HepG2 (cell line): ENCODE measurements around the gene CNOT1. TPM values are rescaled to one million over a fixed set of nuclear protein-coding genes. Genes with fewer than 3 reads are reported as not detected.

Experiments
- ATF7 ChIP-seq, 2 experiments: fragments of 450-650 bp in 1 of 2; sonication (generic) in 1 of 2; formaldehyde crosslinking in 1 of 2; IDR thresholded peaks; 2 replicates each; pipeline versions ENCODE4 v1.4.0 to v1.6.1; 2016 to 2020; ENCODE audit warnings: antibody characterized with exemption in 1 of 2, mild to moderate bottlenecking in 1 of 2, missing genetic modification reagents in 1 of 2
- HIVEP1 ChIP-seq: sonication (generic); formaldehyde crosslinking; IDR thresholded peaks from 2 replicates; pipeline ENCODE4 v1.4.0; 2020; ENCODE audit warnings: mild to moderate bottlenecking, missing genetic modification reagents
- MEIS2 ChIP-seq: sonication (generic); formaldehyde crosslinking; IDR thresholded peaks from 2 replicates; pipeline ENCODE4 v1.9.0; 2021; ENCODE audit warnings: mild to moderate bottlenecking, missing genetic modification reagents
- NFATC3 ChIP-seq: sonication (generic); formaldehyde crosslinking; IDR thresholded peaks from 2 replicates; pipeline ENCODE4 v1.5.1; 2020; ENCODE audit warnings: mild to moderate bottlenecking, missing genetic modification reagents
- POGZ ChIP-seq: sonication (generic); formaldehyde crosslinking; IDR thresholded peaks from 2 replicates; pipeline ENCODE4 v1.4.0; 2020; ENCODE audit warnings: mild to moderate bottlenecking, missing genetic modification reagents
- RARG ChIP-seq: sonication (generic); formaldehyde crosslinking; IDR thresholded peaks from 2 replicates; pipeline ENCODE4 v1.4.0; 2020; ENCODE audit warnings: low read depth, mild to moderate bottlenecking, missing genetic modification reagents
- RXRA ChIP-seq: sonication (generic); formaldehyde crosslinking; IDR thresholded peaks from 2 replicates; pipeline ENCODE4 v1.5.1; 2020; ENCODE audit warnings: missing genetic modification reagents
- ZFP62 ChIP-seq: sonication (generic); formaldehyde crosslinking; IDR thresholded peaks from 2 replicates; pipeline ENCODE4 v1.4.0; 2020; ENCODE audit warnings: missing genetic modification reagents
- ZNF138 ChIP-seq: sonication (generic); formaldehyde crosslinking; IDR thresholded peaks from 2 replicates; pipeline ENCODE4 v1.5.0; 2020; ENCODE audit warnings: mild to moderate bottlenecking, low read depth, missing genetic modification reagents
- ZNF607 ChIP-seq: sonication (generic); formaldehyde crosslinking; IDR thresholded peaks from 2 replicates; pipeline ENCODE4 v1.5.1; 2020; ENCODE audit warnings: missing genetic modification reagents, mild to moderate bottlenecking, borderline replicate concordance
- ZNF788 ChIP-seq: sonication (generic); formaldehyde crosslinking; IDR thresholded peaks from 2 replicates; pipeline ENCODE4 v1.5.0; 2020; ENCODE audit warnings: mild to moderate bottlenecking, missing genetic modification reagents, borderline replicate concordance
- ZSCAN29 ChIP-seq: sonication (generic); formaldehyde crosslinking; conservative IDR thresholded peaks from 2 replicates; pipeline ENCODE4 v1.4.0; 2020; ENCODE audit warnings: mild to moderate bottlenecking, missing genetic modification reagents
- polyA plus RNA-seq, 8 experiments: library from polyadenylated mRNA; depleted of rRNA in 3 of 8; stranded (reverse) in 7 of 8; unstranded in 1 of 8; fragments of >200 nt; fragmentation: Illumina TruSeq in 4 of 8; extraction: Trizol in 4 of 8; gene quantifications; 2 replicates each; pipeline versions ENCODE4 v1.2.1 to v1.2.3, GENCODE V29; 2011 to 2016; ENCODE audit warnings: low read depth in 4 of 8, missing spikeins in 1 of 8, mixed read lengths in 1 of 8; ENCODE audit not compliant: insufficient read depth in 1 of 8
- total RNA-seq, 5 experiments: library from RNA; depleted of rRNA; stranded (reverse); fragments of >200 nt; fragmentation: Illumina TruSeq; extraction: Trizol; gene quantifications; 2 replicates each; pipeline ENCODE4 v1.2.3, GENCODE V29; 2016; ENCODE audit warnings: low read depth in 1 of 5
- TF ChIP-seq, protein P1 (sequence below): sonication (generic); formaldehyde crosslinking; IDR thresholded peaks from 2 replicates; pipeline ENCODE4 v1.9.0; 2022; ENCODE audit warnings: missing genetic modification reagents, mild to moderate bottlenecking, borderline replicate concordance
- TF ChIP-seq, protein P2 (sequence below): IDR thresholded peaks from 2 replicates; pipeline ENCODE4 v1.6.1; 2016; ENCODE audit warnings: missing compliant biosample characterization, missing genetic modification reagents, borderline replicate concordance
- TF ChIP-seq, protein P3 (sequence below): sonication (generic); formaldehyde crosslinking; IDR thresholded peaks from 2 replicates; pipeline ENCODE4 v1.4.0; 2020; ENCODE audit warnings: missing genetic modification reagents
- TF ChIP-seq, protein P4 (sequence below): sonication (generic); formaldehyde crosslinking; IDR thresholded peaks from 2 replicates; pipeline ENCODE4 v1.5.0; 2020; ENCODE audit warnings: missing genetic modification reagents
- TF ChIP-seq, protein P5 (sequence below): sonication (generic); formaldehyde crosslinking; IDR thresholded peaks from 2 replicates; pipeline ENCODE4 v1.5.1; 2020; ENCODE audit warnings: mild to moderate bottlenecking, moderate library complexity, missing genetic modification reagents
- TF ChIP-seq, protein P6 (sequence below): sonication (generic); formaldehyde crosslinking; IDR thresholded peaks from 2 replicates; pipeline ENCODE4 v1.4.0; 2020; ENCODE audit warnings: mild to moderate bottlenecking, missing genetic modification reagents

Gene CNOT1
- total and polyA plus RNA-seq, 2 of the 13 experiments (the other 11 are each of a cell fraction or from before 2014, with no cell fraction given): 188 to 232 TPM

DNA sequence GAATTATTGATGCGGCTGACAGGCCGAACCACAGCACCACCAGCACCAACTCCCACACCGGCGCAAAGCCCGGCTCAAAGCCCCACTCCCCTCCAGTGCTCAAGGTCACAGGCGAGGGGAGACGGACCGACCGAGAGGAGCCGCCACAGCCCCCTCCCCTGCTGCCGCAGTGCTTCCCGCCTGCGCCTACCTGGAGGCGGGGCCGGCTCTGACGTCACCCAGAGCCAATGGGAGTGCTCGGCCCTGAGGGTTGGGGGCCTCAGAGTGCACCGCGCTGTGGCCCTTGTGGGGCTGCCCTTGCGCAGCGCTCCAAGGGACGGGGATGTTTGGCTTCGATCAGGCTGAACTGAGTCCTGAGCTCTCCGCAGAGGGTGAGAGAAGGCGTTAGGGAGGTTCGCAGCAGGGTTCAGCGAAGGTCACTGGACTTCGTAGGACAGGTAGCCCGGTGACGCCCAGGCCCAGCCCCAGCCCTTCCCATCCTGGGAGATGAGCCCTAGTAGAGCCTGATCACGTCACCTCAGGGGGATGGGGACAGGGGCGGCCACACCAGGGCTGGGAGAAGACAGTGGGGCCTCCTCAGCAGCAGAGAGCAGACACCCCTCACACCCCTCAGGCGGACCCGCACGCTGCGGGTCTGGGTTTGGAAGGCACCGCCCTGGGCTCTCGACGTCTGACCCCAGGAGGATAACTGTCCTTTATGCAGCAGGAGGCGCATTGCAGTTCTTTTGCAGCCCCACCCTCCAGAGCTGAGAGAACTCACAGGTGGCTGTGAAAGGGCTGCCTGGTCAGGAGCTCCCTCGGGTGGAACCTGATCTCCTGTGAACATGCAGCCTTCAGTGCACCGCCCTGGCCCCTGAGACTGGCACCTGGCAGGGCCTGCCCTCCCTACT, 128.1 kb downstream of the CNOT1 start (continued):
- TF ChIP-seq NFATC3 (no peak), ZFP62 (CRISPR knock-in tag) (no peak), RXRA (CRISPR knock-in tag) (peak; percentile 66), POGZ (no peak), ZNF788 (CRISPR knock-in tag) (no peak), ZNF138 (CRISPR knock-in tag) (no peak), HIVEP1 (CRISPR knock-in tag) (no peak), MEIS2 (CRISPR knock-in tag) (peak; percentile 67; the same call in 1 of the 2 replicates), ATF7 (IDR thresholded peaks at IDR 0.05) (peak; percentile 75), ATF7 (CRISPR knock-in tag; IDR thresholded peaks at IDR 0.05) (peak; percentile 96), ZNF607 (CRISPR knock-in tag) (0 out of 2 replicates have a peak, but pooled peaks have one; percentile 15), ZSCAN29 (CRISPR knock-in tag) (0 out of 2 replicates have a peak, but pooled peaks have one; percentile 15), RARG (CRISPR knock-in tag) (no peak)
- TF ChIP-seq, protein P1, sequence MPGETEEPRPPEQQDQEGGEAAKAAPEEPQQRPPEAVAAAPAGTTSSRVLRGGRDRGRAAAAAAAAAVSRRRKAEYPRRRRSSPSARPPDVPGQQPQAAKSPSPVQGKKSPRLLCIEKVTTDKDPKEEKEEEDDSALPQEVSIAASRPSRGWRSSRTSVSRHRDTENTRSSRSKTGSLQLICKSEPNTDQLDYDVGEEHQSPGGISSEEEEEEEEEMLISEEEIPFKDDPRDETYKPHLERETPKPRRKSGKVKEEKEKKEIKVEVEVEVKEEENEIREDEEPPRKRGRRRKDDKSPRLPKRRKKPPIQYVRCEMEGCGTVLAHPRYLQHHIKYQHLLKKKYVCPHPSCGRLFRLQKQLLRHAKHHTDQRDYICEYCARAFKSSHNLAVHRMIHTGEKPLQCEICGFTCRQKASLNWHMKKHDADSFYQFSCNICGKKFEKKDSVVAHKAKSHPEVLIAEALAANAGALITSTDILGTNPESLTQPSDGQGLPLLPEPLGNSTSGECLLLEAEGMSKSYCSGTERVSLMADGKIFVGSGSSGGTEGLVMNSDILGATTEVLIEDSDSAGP (CRISPR knock-in tag): peak; percentile 76; the same call in 1 of the 2 replicates
- TF ChIP-seq, protein P2, sequence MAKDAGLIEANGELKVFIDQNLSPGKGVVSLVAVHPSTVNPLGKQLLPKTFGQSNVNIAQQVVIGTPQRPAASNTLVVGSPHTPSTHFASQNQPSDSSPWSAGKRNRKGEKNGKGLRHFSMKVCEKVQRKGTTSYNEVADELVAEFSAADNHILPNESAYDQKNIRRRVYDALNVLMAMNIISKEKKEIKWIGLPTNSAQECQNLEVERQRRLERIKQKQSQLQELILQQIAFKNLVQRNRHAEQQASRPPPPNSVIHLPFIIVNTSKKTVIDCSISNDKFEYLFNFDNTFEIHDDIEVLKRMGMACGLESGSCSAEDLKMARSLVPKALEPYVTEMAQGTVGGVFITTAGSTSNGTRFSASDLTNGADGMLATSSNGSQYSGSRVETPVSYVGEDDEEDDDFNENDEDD: peak; percentile 45; the same call in 1 of the 2 replicates
- TF ChIP-seq, protein P3, sequence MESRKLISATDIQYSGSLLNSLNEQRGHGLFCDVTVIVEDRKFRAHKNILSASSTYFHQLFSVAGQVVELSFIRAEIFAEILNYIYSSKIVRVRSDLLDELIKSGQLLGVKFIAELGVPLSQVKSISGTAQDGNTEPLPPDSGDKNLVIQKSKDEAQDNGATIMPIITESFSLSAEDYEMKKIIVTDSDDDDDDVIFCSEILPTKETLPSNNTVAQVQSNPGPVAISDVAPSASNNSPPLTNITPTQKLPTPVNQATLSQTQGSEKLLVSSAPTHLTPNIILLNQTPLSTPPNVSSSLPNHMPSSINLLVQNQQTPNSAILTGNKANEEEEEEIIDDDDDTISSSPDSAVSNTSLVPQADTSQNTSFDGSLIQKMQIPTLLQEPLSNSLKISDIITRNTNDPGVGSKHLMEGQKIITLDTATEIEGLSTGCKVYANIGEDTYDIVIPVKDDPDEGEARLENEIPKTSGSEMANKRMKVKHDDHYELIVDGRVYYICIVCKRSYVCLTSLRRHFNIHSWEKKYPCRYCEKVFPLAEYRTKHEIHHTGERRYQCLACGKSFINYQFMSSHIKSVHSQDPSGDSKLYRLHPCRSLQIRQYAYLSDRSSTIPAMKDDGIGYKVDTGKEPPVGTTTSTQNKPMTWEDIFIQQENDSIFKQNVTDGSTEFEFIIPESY (CRISPR knock-in tag): 0 out of 2 replicates have a peak, but pooled peaks have one; percentile 5
- TF ChIP-seq, protein P4, sequence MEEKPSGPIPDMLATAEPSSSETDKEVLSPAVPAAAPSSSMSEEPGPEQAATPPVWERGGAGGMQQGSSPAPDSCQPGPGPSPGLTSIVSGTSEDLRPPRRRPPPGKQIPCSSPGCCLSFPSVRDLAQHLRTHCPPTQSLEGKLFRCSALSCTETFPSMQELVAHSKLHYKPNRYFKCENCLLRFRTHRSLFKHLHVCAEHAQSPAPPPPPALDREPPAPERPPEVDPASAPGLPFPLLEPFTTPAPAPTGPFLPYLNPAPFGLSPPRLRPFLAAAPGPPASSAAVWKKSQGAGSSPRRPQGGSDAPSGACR (CRISPR knock-in tag): no peak
- TF ChIP-seq, protein P5, sequence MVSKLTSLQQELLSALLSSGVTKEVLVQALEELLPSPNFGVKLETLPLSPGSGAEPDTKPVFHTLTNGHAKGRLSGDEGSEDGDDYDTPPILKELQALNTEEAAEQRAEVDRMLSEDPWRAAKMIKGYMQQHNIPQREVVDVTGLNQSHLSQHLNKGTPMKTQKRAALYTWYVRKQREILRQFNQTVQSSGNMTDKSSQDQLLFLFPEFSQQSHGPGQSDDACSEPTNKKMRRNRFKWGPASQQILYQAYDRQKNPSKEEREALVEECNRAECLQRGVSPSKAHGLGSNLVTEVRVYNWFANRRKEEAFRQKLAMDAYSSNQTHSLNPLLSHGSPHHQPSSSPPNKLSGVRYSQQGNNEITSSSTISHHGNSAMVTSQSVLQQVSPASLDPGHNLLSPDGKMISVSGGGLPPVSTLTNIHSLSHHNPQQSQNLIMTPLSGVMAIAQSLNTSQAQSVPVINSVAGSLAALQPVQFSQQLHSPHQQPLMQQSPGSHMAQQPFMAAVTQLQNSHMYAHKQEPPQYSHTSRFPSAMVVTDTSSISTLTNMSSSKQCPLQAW (CRISPR knock-in tag): peak; percentile 66; the same call in 1 of the 2 replicates
- TF ChIP-seq, protein P6, sequence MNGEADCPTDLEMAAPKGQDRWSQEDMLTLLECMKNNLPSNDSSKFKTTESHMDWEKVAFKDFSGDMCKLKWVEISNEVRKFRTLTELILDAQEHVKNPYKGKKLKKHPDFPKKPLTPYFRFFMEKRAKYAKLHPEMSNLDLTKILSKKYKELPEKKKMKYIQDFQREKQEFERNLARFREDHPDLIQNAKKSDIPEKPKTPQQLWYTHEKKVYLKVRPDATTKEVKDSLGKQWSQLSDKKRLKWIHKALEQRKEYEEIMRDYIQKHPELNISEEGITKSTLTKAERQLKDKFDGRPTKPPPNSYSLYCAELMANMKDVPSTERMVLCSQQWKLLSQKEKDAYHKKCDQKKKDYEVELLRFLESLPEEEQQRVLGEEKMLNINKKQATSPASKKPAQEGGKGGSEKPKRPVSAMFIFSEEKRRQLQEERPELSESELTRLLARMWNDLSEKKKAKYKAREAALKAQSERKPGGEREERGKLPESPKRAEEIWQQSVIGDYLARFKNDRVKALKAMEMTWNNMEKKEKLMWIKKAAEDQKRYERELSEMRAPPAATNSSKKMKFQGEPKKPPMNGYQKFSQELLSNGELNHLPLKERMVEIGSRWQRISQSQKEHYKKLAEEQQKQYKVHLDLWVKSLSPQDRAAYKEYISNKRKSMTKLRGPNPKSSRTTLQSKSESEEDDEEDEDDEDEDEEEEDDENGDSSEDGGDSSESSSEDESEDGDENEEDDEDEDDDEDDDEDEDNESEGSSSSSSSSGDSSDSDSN: peak; percentile 25; the same call in 1 of the 2 replicates
